Measurements from ENCODE around the gene SS18.
"Not testable (repeated sequence)": the region's sequence is repeated elsewhere in the genome, so short reads cannot be mapped to it uniquely, and the experiment has no call there.

SS18 gene, protein sequence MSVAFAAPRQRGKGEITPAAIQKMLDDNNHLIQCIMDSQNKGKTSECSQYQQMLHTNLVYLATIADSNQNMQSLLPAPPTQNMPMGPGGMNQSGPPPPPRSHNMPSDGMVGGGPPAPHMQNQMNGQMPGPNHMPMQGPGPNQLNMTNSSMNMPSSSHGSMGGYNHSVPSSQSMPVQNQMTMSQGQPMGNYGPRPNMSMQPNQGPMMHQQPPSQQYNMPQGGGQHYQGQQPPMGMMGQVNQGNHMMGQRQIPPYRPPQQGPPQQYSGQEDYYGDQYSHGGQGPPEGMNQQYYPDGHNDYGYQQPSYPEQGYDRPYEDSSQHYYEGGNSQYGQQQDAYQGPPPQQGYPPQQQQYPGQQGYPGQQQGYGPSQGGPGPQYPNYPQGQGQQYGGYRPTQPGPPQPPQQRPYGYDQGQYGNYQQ

DNA sequence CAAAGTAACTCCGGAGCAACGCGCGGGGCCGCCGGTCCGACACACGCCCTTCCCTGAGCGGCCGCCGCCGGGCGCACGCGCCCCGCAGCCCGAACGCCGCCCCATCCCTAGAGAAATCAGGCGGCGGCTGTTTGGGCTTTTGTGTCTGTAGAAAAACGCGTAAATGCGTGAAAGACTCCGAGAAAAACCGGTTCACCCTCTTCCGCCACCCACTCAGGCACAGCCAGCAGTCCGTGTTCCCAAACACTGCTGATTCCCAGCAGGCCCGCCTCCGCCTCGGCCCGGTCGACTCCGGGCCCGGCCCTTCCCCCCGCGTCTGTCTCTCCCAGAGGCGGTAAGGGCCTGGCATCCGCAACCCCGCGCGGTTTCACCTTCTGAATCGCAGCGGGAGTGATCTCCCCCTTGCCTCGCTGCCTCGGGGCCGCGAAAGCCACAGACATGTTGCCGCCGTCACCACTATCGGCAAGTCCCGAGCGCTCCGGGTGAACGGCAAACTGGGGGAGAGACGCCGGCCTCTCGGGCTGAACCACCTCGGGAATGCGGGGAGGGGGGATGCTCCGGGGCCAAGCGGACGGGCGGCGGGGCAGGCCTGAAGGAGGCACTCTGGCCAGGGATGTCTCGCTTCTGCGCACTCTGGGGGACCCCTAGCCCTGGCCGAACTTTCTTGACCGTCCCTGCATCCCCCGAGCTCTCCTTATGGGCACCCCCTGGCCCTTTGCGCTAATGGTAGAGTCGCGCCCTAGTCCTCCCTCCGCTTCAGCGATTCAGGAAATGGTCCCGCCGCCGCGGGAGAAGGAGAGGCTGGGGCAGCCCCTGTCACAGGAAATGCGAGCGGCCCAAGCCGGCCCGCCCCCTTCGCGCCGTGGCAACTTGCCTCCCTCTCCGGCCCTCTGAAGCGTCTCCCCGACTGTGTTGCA, at the start of gene SS18:
TSS of gene SS18 (minus strand) at position 484 of the 917 bp plus-strand sequence. CDS start at position 440, 44 bp downstream.
- DNase-seq (ENCODE audit: low spot score): peak; percentile 94

GRCh38 chr18:26135548-26135947, 45.1 kb upstream of the SS18 start:
- DNase-seq (ENCODE audit: low spot score): no peak

- DNase-seq (ENCODE audit: low spot score): no peak
These were observed 43.7 kb upstream of the SS18 start for GRCh38 chr18:26134107-26134506.

DNA sequence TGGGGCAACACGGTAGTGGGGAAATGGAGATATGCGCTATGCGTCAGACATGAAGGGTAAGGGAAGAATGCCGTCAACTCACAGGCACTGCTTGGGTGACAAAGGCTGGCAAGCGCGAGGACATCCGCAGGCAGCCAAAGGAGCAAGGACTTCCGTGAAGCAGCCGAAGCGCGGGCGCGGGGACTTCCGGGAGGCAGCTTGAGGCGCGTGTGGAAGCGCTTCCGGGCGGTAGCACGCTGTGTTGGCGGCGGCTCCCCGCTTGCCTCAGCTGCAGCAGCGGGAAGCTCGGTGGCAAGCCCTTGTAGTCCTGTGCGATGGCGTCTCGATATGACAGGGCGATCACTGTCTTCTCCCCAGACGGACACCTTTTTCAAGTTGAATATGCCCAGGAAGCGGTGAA, 43.2 kb upstream of the SS18 start, which contains the start of gene PSMA8:
TSS of gene PSMA8 (plus strand) at position 218 of the 400 bp plus-strand sequence. CDS start at position 315, 97 bp downstream.
- no peak for DNase-seq (ENCODE audit: low spot score)

GRCh38 chr18:26128192-26128591, 37.8 kb upstream of the SS18 start:
- DNase-seq (ENCODE audit: low spot score): not testable (repeated sequence)

DNA sequence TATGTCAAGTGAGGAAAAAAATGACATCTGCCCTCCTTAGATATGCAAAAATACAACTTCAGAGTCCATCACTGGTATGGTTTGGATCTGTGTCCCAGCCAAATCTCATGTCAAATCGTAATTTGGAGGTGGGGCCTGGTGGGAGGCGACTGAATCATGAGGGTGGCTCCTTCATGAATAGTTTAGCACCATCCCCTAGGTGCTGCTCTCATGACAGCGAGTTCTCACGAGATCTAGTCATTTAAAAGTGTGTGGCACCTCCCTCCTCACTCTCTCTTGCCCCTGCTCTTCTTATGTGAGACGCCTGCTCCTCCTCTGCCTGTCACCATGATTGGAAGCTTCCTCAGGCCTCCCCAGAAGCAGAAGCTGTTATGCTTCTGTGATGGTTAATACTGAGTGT, 37.4 kb upstream of the SS18 start:
- DNase-seq (ENCODE audit: low spot score): no peak

- not testable (repeated sequence) for DNase-seq (ENCODE audit: low spot score)
These were observed 31.6 kb upstream of the SS18 start for GRCh38 chr18:26121994-26122393.

DNA sequence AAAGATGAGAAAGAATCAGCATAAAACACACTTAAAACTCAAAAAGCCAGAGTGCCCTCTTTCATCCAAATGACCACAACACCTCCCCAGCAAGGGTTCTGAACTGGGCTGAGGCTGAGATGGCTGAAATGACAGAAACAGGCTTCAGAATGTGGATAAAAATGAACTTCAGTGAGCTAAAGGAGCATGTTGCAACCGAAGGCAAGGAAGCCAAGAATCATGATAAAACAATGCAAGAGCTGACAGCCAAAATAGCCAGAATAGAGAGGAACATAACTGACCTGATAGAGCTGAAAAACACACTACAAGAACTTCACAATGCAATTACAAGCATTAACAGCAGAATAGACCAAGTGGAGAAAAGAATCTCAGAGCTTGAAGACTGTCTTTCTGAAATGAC, 31.1 kb upstream of the SS18 start:
- no peak for DNase-seq (ENCODE audit: low spot score)

DNA sequence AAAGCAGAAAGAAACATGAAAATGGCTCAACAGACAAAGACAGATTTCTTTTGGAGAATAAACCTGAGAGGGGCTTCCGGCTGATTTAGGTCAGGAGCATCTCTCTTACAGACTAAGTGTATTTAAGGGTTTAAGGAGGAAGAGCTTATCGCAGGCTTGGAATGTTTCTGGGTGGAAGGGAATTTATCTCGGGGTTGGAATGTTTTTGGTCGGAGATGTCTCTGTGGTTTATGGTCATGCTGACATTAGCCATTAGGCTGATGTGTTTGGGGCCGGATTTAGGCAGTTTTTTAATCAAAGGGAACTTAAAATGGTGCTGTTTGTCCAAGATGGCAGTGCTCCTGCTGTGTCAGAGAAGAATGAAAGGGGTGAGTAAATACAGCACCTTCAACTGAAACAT, 28.8 kb upstream of the SS18 start:
- no peak for DNase-seq (ENCODE audit: low spot score)

- no peak for DNase-seq (ENCODE audit: low spot score)
These were observed 13.6 kb upstream of the SS18 start for GRCh38 chr18:26104035-26104434.

- no peak for DNase-seq (ENCODE audit: low spot score)
These were observed 13.2 kb upstream of the SS18 start for GRCh38 chr18:26103579-26103978.

- no peak for DNase-seq (ENCODE audit: low spot score)
These were observed 7.2 kb upstream of the SS18 start for GRCh38 chr18:26097563-26097962.

- DNase-seq (ENCODE audit: low spot score): no peak
These were observed 6.4 kb upstream of the SS18 start for GRCh38 chr18:26096852-26097251.

DNA sequence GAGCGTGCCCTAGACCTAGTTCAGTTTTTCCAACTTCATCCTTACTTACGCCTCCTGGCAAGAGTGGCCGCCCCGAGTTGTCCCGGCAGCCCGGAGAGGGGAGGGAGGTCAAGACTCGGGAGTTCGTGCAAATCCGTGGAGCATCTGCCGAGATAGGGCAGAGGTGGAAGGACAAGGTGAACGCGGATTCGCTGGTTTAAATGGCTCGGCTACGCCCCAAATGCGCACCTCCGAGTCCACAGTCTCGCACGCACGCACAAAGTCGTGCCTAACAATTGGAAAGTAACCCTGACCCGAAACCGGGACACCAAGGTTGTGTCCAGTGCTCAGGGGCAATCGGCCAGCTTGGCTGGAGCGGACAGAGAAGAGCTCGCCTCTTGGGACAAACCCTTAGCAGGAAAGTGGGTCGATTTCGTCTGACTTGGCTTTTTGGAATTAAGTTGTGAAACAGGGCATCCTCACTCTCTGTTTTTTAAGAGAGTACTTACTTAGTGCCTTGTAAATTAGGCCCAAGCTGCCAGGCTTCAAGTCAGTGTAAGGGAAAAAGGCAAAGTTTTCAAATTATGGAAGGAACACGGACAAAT, 726 bp upstream of the SS18 start:
- DNase-seq (ENCODE audit: low spot score): no peak

DNA sequence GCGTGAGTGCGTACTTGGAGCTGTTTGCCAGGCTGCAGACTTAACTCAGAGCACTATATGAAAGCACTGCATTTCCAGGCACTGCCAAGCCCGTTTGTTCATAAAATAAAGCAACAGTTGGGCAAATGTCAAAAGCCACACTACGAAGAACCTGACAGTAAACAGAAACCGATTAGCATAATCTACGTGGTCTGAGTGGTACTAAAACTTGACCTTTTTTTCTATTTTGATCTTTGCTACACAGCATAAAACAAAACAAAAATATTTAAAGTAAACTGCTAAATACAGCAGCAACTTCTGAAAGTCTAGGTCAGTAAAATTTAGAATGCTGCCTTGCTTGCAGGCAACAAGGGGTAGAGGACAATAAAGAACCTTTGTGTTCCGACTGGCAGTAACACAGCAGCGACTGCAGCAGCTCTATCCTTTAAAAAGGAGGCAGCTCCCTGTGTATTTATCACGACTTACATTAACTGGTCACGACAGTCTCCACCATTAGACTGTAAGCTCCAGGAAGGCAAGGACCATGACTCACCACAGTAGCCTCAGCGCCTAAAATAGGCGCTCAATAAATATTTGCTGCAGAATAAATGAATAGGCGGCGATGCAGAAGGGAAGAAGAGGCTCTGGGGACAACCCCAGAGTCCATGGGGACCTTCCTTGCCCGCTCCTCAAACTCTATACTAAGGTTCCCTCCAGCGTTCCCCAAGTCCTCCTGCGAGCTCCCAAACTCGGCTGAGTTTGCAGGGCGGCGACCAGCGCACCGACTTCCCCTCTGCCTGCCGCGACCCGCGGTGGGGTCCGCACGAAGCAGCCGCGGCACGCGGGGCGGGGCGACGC, 902 bp downstream of the SS18 start:
- peak; percentile 80 for DNase-seq (ENCODE audit: low spot score)

GRCh38 chr18:26088487-26088886, 1.9 kb downstream of the SS18 start:
- DNase-seq (ENCODE audit: low spot score): no peak

DNA sequence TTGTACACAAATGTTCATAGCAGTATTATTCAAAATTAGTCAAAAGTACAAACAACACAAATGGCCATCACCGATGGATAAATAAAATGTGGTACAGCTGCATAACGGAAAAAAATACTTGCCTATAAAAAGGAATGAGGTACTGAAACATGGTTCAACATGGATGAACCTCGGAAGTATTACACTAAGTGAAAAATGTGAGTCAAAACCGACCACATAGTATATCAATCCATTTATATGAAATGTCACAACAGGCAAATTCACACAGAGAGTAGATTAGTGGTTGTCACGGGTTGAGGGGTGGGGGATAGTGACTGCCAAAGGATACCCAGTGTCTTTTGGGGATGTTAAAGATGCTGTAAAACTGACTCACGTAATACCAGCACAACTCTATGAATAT, 3.5 kb downstream of the SS18 start:
- DNase-seq (ENCODE audit: low spot score): no peak

- DNase-seq (ENCODE audit: low spot score): no peak
These were observed 5.4 kb downstream of the SS18 start for GRCh38 chr18:26085056-26085455.

DNA sequence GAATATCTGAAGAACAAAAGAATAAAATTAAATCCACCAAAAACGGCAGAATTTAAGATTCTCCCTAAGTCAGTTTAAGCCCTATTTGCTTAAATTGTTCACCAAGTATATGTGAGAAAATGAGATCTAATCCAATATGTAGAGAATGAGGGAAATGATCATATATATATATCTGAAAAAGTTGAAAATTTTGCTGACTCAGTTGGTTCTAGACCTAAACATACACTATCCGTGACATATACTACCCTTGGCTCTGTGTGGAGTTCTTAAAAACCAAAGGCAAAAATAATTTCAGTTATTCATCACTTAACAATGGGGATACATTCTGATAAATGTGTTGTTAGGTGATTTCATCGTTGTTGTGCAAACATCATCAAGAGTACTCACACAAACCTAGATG, 7.3 kb downstream of the SS18 start:
- DNase-seq (ENCODE audit: low spot score): no peak

GRCh38 chr18:26082475-26082874, 7.9 kb downstream of the SS18 start:
- no peak for DNase-seq (ENCODE audit: low spot score)

DNA sequence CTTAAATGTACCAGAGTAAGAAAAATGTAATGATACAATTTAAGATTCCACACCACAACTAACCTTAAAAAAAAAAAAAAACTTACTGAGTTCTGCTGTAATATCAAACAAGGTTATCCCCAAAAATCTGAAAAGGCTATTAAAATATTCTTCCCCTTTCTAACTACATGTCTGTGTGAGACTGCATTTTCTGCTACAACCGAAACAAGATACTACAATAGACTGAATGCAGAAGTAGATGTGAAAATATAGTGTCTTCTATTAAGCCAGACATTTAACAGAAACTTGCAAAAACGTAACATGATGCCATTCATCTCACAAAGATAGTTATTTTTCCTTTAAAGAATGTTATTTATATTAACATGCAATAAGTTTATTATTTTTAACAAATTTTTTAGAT, 16.2 kb downstream of the SS18 start:
- DNase-seq (ENCODE audit: low spot score): no peak

DNA sequence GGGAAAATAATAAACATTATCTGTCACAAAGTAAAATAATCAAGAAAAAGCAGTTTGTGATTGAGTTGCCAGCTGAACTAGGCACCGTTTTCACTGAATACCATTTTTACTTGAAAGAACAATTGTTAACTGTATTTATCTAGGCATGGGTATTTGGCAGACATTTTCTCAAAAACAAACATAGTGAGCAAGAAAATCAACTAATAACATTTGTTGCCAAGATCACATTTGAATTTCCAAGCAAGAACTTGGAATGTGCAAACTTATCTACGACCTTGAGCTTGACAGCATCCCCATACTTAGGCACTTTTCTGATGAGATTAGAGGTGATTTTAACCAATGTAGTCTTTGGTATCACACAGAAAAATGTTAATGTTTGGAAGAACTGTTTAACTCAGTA, 16.7 kb downstream of the SS18 start:
- no peak for DNase-seq (ENCODE audit: low spot score)
